GM10847 (cell line): ENCODE results near the gene IGF2BP3.
A peak's percentile ranks its signal among the peaks of the same experiment; 100 is the strongest.

Source experiments
- POLR2A ChIP-seq: IDR thresholded peaks from 2 replicates; pipeline ENCODE4 v1.6.1; 2011; ENCODE audit not compliant: insufficient read length; ENCODE audit errors: extremely low read depth

IGF2BP3 gene

GRCh38 chr7:23474094-23474828 is 4.0 kb upstream of the IGF2BP3 start:
- peak; percentile 82 for TF ChIP-seq POLR2A

- TF ChIP-seq POLR2A = no peak
Observed at GRCh38 chr7:23473844-23474093, 3.5 kb upstream of the IGF2BP3 start.

GRCh38 chr7:23472956-23473843 is 2.9 kb upstream of the IGF2BP3 start:
- TF ChIP-seq POLR2A = no peak

- no peak for TF ChIP-seq POLR2A
Observed at GRCh38 chr7:23472556-23472955, 2.3 kb upstream of the IGF2BP3 start.

- no peak for TF ChIP-seq POLR2A
Observed at GRCh38 chr7:23472046-23472445, 1.8 kb upstream of the IGF2BP3 start.

GRCh38 chr7:23471106-23471859 is 992 bp upstream of the IGF2BP3 start:
- TF ChIP-seq POLR2A = peak; percentile 19

- TF ChIP-seq POLR2A = no peak
Observed at GRCh38 chr7:23469961-23470250, 385 bp downstream of the IGF2BP3 start.

GRCh38 chr7:23469150-23469960 is 936 bp downstream of the IGF2BP3 start:
- peak; percentile 32 for TF ChIP-seq POLR2A

- no peak for TF ChIP-seq POLR2A
Observed at GRCh38 chr7:23468526-23469149, 1.7 kb downstream of the IGF2BP3 start.

- TF ChIP-seq POLR2A = no peak
Observed at GRCh38 chr7:23467806-23468525, 2.3 kb downstream of the IGF2BP3 start.

GRCh38 chr7:23467291-23467805 is 2.9 kb downstream of the IGF2BP3 start:
- no peak for TF ChIP-seq POLR2A

- no peak for TF ChIP-seq POLR2A
Observed at GRCh38 chr7:23462846-23463245, 7.4 kb downstream of the IGF2BP3 start.

- no peak for TF ChIP-seq POLR2A
Observed at GRCh38 chr7:23458044-23458443, 12.2 kb downstream of the IGF2BP3 start.

- TF ChIP-seq POLR2A = no peak
Observed at GRCh38 chr7:23456093-23456492, 14.2 kb downstream of the IGF2BP3 start.

- no peak for TF ChIP-seq POLR2A
Observed at GRCh38 chr7:23454881-23455526, 15.3 kb downstream of the IGF2BP3 start.
